ENCODE results near the gene SLC44A3.

GRCh38 chr1:94812985-94813384 is 7.2 kb upstream of the SLC44A3 start:
- TF ChIP-seq CTCF (IDR thresholded peaks at IDR 0.05) (no peak), POLR2A (IDR thresholded peaks at IDR 0.05) (no peak)
